ENCODE results near the gene CPED1.

The CPED1 gene

GRCh38 chr7:121300685-121301420, 312.3 kb downstream of the CPED1 start:
- Histone ChIP-seq H3K27me3 (ENCODE audit: control insufficient read depth in 1 of 2, insufficient read depth in 1 of 2, low read length in 2 of 2) (no peaks in the 10 kb centered on the region), H3K18ac (ENCODE audit: low read depth in 1 of 2, low read length in 2 of 2) (no peak overlapping the region), H3K14ac (ENCODE audit: low read length in 2 of 2) (no peak overlapping the region), H3K9me3 (ENCODE audit: control insufficient read depth, low read length) (no peaks in the 10 kb centered on the region), H3K27ac (ENCODE audit: low read length, poor library complexity, severe bottlenecking) (no peak overlapping the region), H2BK5ac (ENCODE audit: low read depth, low read length, poor library complexity, severe bottlenecking) (no peak overlapping the region), H3K4me1 (ENCODE audit: control insufficient read depth, insufficient read depth, low read depth, low read length) (peaks cover 4% of the 10 kb centered on the region), H2BK15ac (ENCODE audit: low read depth, poor library complexity, severe bottlenecking) (no peak overlapping the region), H3K23ac (ENCODE audit: low read length in 2 of 2) (no peak overlapping the region), H2BK12ac (ENCODE audit: low read length in 2 of 2) (no peak overlapping the region), H2BK120ac (ENCODE audit: low read depth, low read length) (no peak overlapping the region), H4K91ac (ENCODE audit: low read length) (no peak overlapping the region), H3K9ac (ENCODE audit: low read length) (no peak overlapping the region), H3K4me2 (ENCODE audit: low read length, poor library complexity, severe bottlenecking) (no peak overlapping the region), H4K8ac (ENCODE audit: low read length) (no peak overlapping the region), H3K4me3 (ENCODE audit: insufficient read depth in 1 of 2, low read depth in 1 of 2, low read length in 2 of 2) (no peak overlapping the region), H3K79me1 (replicated peaks; ENCODE audit: low read length, poor library complexity, severe bottlenecking) (no peaks in the 10 kb centered on the region), H3K36me3 (ENCODE audit: control insufficient read depth in 1 of 2, insufficient read depth in 2 of 2, low read depth in 1 of 2, low read length in 2 of 2) (peaks cover 0 to 5% of the 10 kb centered on the region in 2 experiments), H2AFZ (ENCODE audit: low read depth, low read length) (no peak overlapping the region), H2AK5ac (ENCODE audit: low read length, severe bottlenecking) (no peak overlapping the region), H3K4ac (ENCODE audit: low read depth in 1 of 2, low read length in 2 of 2) (no peak overlapping the region)
- DNase-seq, result no peak
- WGBS, result no CpG with 5 or more reads among the region's 2 CpGs

- no peak overlapping the region for H2BK120ac ChIP-seq (ENCODE audit: low read depth, low read length)
- no peak overlapping the region for H2BK12ac ChIP-seq (ENCODE audit: low read length in 2 of 2)
- H3K18ac ChIP-seq (ENCODE audit: low read depth in 1 of 2, low read length in 2 of 2), result no peak overlapping the region
- no peak overlapping the region for H3K27ac ChIP-seq (ENCODE audit: low read length, poor library complexity, severe bottlenecking)
- H2BK15ac ChIP-seq (ENCODE audit: low read depth, poor library complexity, severe bottlenecking), result no peak overlapping the region
- H3K14ac ChIP-seq (ENCODE audit: low read length in 2 of 2), result no peak overlapping the region
- no peak overlapping the region for H4K8ac ChIP-seq (ENCODE audit: low read length)
- no peak overlapping the region for H3K4me3 ChIP-seq (ENCODE audit: insufficient read depth in 1 of 2, low read depth in 1 of 2, low read length in 2 of 2)
- H4K91ac ChIP-seq (ENCODE audit: low read length), result no peak overlapping the region
- H3K4ac ChIP-seq (ENCODE audit: low read depth in 1 of 2, low read length in 2 of 2), result no peak overlapping the region
- H3K36me3 ChIP-seq (ENCODE audit: control insufficient read depth in 1 of 2, insufficient read depth in 2 of 2, low read depth in 1 of 2, low read length in 2 of 2), result no peaks in the 10 kb centered on the region
- DNase-seq, result no peak
- no peaks in the 10 kb centered on the region for H3K79me1 ChIP-seq (replicated peaks; ENCODE audit: low read length, poor library complexity, severe bottlenecking)
- peaks cover 4% of the 10 kb centered on the region for H3K4me1 ChIP-seq (ENCODE audit: control insufficient read depth, insufficient read depth, low read depth, low read length)
- H3K27me3 ChIP-seq (ENCODE audit: control insufficient read depth in 1 of 2, insufficient read depth in 1 of 2, low read length in 2 of 2), result no peaks in the 10 kb centered on the region
- no peaks in the 10 kb centered on the region for H3K9me3 ChIP-seq (ENCODE audit: control insufficient read depth, low read length)
- WGBS, result 96% methylated on average over 6 of the region's 9 CpGs
- no peak overlapping the region for H2BK5ac ChIP-seq (ENCODE audit: low read depth, low read length, poor library complexity, severe bottlenecking)
- H3K4me2 ChIP-seq (ENCODE audit: low read length, poor library complexity, severe bottlenecking), result no peak overlapping the region
- H3K23ac ChIP-seq (ENCODE audit: low read length in 2 of 2), result no peak overlapping the region
- no peak overlapping the region for H2AK5ac ChIP-seq (ENCODE audit: low read length, severe bottlenecking)
- no peak overlapping the region for H2AFZ ChIP-seq (ENCODE audit: low read depth, low read length)
- no peak overlapping the region for H3K9ac ChIP-seq (ENCODE audit: low read length)
Observed at GRCh38 chr7:121301446-121302213, 313.1 kb downstream of the CPED1 start.

GRCh38 chr7:121302214-121302745, 313.8 kb downstream of the CPED1 start:
- Histone ChIP-seq H3K18ac (ENCODE audit: low read depth in 1 of 2, low read length in 2 of 2) (peak overlapping the region in 1 of 2 experiments; percentile 60), H4K8ac (ENCODE audit: low read length) (peak overlapping the region; percentile 70), H3K23ac (ENCODE audit: low read length in 2 of 2) (no peak overlapping the region)

DNA sequence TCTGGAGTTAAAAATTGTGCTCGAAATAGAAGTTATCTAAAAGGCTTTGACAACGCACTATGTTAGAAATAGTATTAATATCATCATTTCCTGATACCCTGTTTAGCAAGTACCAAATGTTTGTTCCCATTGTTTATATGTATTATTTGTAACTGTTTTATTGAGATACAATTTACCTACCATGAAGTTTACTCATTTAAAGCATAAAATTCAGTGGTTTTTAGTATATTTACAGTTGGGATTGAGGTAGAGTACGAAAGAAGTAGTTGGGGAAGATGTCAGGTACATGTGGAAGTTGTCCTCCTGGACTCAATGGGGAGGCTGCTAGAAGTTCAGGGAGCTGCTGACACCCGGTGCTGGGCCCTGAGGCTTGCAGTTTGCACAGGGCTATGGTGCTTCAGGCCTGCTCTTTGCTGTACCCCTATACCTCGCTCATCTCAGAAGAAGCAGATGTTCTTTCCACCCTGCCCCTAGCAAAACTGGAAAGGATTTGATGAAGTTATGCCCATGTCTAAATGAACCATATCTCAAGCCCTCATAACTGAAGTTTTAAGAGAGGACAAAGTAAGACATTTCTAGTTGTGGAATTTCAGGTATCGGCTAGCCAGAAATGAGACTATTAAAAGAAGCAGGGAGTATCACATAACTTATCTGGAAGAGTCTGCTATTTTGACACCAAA, 315.1 kb downstream of the CPED1 start:
- no peak overlapping the region for H2AK5ac ChIP-seq (ENCODE audit: low read length, severe bottlenecking)
- H3K4me1 ChIP-seq (ENCODE audit: control insufficient read depth, insufficient read depth, low read depth, low read length), result peaks cover 4% of the 10 kb centered on the region
- no peak overlapping the region for H3K4me3 ChIP-seq (ENCODE audit: insufficient read depth in 1 of 2, low read depth in 1 of 2, low read length in 2 of 2)
- H3K27me3 ChIP-seq (ENCODE audit: control insufficient read depth in 1 of 2, insufficient read depth in 1 of 2, low read length in 2 of 2), result no peaks in the 10 kb centered on the region
- no peaks in the 10 kb centered on the region for H3K79me1 ChIP-seq (replicated peaks; ENCODE audit: low read length, poor library complexity, severe bottlenecking)
- no peak overlapping the region for H2BK120ac ChIP-seq (ENCODE audit: low read depth, low read length)
- no peak overlapping the region for H4K8ac ChIP-seq (ENCODE audit: low read length)
- H3K18ac ChIP-seq (ENCODE audit: low read depth in 1 of 2, low read length in 2 of 2), result no peak overlapping the region
- H2AFZ ChIP-seq (ENCODE audit: low read depth, low read length), result no peak overlapping the region
- no peak overlapping the region for H3K4me2 ChIP-seq (ENCODE audit: low read length, poor library complexity, severe bottlenecking)
- H3K9me3 ChIP-seq (ENCODE audit: control insufficient read depth, low read length), result no peaks in the 10 kb centered on the region
- H3K23ac ChIP-seq (ENCODE audit: low read length in 2 of 2), result no peak overlapping the region
- no peak overlapping the region for H3K4ac ChIP-seq (ENCODE audit: low read depth in 1 of 2, low read length in 2 of 2)
- no peak overlapping the region for H3K27ac ChIP-seq (ENCODE audit: low read length, poor library complexity, severe bottlenecking)
- no peak overlapping the region for H4K91ac ChIP-seq (ENCODE audit: low read length)
- H2BK12ac ChIP-seq (ENCODE audit: low read length in 2 of 2), result no peak overlapping the region
- H3K14ac ChIP-seq (ENCODE audit: low read length in 2 of 2), result no peak overlapping the region
- H3K36me3 ChIP-seq (ENCODE audit: control insufficient read depth in 1 of 2, insufficient read depth in 2 of 2, low read depth in 1 of 2, low read length in 2 of 2), result no peaks in the 10 kb centered on the region
- DNase-seq, result no peak
- 83% methylated on average over 3 of the region's 6 CpGs for WGBS
- H3K9ac ChIP-seq (ENCODE audit: low read length), result no peak overlapping the region
- H2BK5ac ChIP-seq (ENCODE audit: low read depth, low read length, poor library complexity, severe bottlenecking), result no peak overlapping the region
- no peak overlapping the region for H2BK15ac ChIP-seq (ENCODE audit: low read depth, poor library complexity, severe bottlenecking)

More at GRCh38 chr7:121302214-121302745, 313.8 kb downstream of the CPED1 start:
- H3K4me3 ChIP-seq (ENCODE audit: insufficient read depth in 1 of 2, low read depth in 1 of 2, low read length in 2 of 2), result no peak overlapping the region
- no peaks in the 10 kb centered on the region for H3K36me3 ChIP-seq (ENCODE audit: control insufficient read depth in 1 of 2, insufficient read depth in 2 of 2, low read depth in 1 of 2, low read length in 2 of 2)
- no peak overlapping the region for H2AFZ ChIP-seq (ENCODE audit: low read depth, low read length)
- no peak overlapping the region for H3K14ac ChIP-seq (ENCODE audit: low read length in 2 of 2)
- no peaks in the 10 kb centered on the region for H3K27me3 ChIP-seq (ENCODE audit: control insufficient read depth in 1 of 2, insufficient read depth in 1 of 2, low read length in 2 of 2)
- peak overlapping the region; percentile 40 for H2BK15ac ChIP-seq (ENCODE audit: low read depth, poor library complexity, severe bottlenecking)
- H3K4me1 ChIP-seq (ENCODE audit: control insufficient read depth, insufficient read depth, low read depth, low read length), result peaks cover 4% of the 10 kb centered on the region
- H2BK120ac ChIP-seq (ENCODE audit: low read depth, low read length), result no peak overlapping the region
- H3K27ac ChIP-seq (ENCODE audit: low read length, poor library complexity, severe bottlenecking), result no peak overlapping the region
- peak; percentile 44 for DNase-seq
- no peak overlapping the region for H2BK12ac ChIP-seq (ENCODE audit: low read length in 2 of 2)
- H3K4ac ChIP-seq (ENCODE audit: low read depth in 1 of 2, low read length in 2 of 2), result no peak overlapping the region
- H3K79me1 ChIP-seq (replicated peaks; ENCODE audit: low read length, poor library complexity, severe bottlenecking), result no peaks in the 10 kb centered on the region
- H3K9me3 ChIP-seq (ENCODE audit: control insufficient read depth, low read length), result no peaks in the 10 kb centered on the region
- no peak overlapping the region for H3K9ac ChIP-seq (ENCODE audit: low read length)
- WGBS, result 82% methylated on average over 8 of the region's 8 CpGs
- no peak overlapping the region for H2BK5ac ChIP-seq (ENCODE audit: low read depth, low read length, poor library complexity, severe bottlenecking)
- H2AK5ac ChIP-seq (ENCODE audit: low read length, severe bottlenecking), result no peak overlapping the region
- H4K91ac ChIP-seq (ENCODE audit: low read length), result no peak overlapping the region
- no peak overlapping the region for H3K4me2 ChIP-seq (ENCODE audit: low read length, poor library complexity, severe bottlenecking)

All from mesenchymal stem cell (in vitro differentiated cells and primary cell).